ENCODE results near the gene FAM53A. TPM values are rescaled to one million over a fixed set of nuclear protein-coding genes. Genes with fewer than 3 reads are reported as not detected.

FAM53A gene
- total RNA-seq, 4 donors from 2014 or later: 1.2 to 18.4 (median 4.9) TPM

DNA sequence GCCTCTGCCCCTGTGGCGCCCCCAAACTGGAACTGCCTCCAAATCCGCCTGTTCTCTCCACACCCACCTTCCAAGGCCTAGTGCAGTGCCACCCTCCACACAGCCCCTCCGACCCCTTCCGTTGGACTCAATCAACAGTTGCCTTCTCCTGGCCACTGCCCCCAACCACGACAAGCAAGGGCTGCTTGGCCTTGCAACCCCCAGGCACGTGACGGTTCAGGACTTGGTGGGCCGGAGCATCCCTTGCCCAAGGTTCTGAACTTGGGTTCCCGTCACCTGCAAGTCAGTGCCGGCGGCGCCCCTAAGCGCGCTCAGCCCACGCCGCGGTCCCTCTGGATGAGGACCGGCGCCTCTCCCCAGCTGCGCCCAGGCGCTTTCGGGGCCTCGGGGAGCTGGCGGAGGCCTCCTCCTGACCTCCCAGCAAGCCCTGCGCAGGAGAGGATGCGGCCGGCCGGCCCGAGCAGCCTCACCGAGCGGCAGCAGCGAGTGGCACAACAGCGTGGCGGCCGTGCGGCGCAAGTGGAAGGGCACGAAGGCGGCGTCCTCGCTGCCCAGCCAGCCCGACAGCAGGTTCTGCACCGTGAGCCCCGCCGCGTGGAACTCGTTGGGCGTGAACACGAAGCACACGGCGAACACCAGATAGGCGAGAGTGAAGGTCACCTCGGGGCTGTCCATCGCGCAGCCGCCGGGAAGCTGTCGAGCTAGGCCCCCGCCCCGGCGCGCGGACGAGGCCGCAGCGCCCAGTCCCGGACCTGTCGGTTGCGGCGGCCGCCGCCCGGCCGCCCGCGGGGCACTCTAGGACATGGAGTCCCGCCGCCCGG is 36.3 kb upstream of the FAM53A start:
- Histone ChIP-seq H3K9me3 (no peaks in the 10 kb centered on the region), H3K4me1 (peaks cover 0 to 65% (median 25%) of the 10 kb centered on the region in 3 donors), H3K27me3 (no peaks in the 10 kb centered on the region), H3K27ac (peak overlapping the region; percentile 91 to 98 (median 92)), H3K4me3 (peak overlapping the region; percentile 53 to 89), H3K36me3 (peaks cover 0 to 46% of the 10 kb centered on the region in 2 donors)
- 0% methylated on average over 2 of the region's 79 CpGs; no CpG with 5 or more reads in 1 of the 2 donors for WGBS, 2 donors (ENCODE audit: low coverage in 1 of 2)
- no peak for TF ChIP-seq POLR2AphosphoS5 (IDR thresholded peaks at IDR 0.05)
- peak; percentile 40 to 60 for TF ChIP-seq POLR2A (IDR thresholded peaks at IDR 0.05)
- ATAC-seq: peak; percentile 28

DNA sequence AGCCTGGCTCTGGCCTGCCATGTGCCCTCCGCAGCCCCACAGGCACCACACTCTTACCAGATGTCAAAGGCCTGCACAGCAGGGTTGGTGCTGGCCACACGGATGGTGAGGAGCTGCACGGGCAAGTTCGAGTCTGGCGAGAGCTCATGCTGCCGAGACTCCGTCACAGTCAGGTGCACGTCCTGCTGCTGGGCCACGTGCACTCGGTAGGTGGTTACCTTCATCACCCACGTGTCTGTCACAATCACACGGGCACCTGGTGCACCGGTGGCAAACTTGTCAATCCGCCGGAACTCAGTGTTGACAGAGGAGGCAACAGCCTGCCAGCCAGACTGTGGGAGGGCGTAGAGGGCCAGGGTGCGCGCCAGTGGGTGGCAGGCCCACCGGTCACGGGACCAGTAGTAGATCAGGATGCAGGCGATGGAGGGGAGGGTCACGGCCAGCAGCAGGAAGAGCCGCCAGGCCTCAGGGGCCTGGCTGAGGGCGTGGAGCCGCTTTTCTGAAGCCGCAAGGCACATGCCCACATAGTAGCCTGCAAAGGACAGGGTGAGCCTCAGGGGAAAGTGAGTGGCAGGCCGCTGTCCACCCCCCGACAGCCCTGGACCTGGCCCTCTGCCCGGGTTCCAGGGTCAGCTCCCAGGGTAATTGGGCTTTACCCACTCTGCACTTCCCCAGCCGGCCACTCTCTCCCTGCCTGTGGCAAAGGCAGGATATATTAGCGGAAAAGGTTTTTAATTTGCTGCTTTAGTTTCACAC is 34.2 kb upstream of the FAM53A start:
- no peak overlapping the region for H3K4me3 ChIP-seq
- H3K4me1 ChIP-seq: peaks cover 0 to 86% (median 30%) of the 10 kb centered on the region in 3 donors
- H3K27me3 ChIP-seq: no peaks in the 10 kb centered on the region
- H3K27ac ChIP-seq: peak overlapping the region in 2 of 4 donors; percentile 12 to 24
- H3K9me3 ChIP-seq: no peaks in the 10 kb centered on the region
- no peak for TF ChIP-seq POLR2A (IDR thresholded peaks at IDR 0.05)
- no peak for TF ChIP-seq EP300 (IDR thresholded peaks at IDR 0.05)
- no peak for TF ChIP-seq POLR2AphosphoS5 (IDR thresholded peaks at IDR 0.05)
- TF ChIP-seq, protein P1, sequence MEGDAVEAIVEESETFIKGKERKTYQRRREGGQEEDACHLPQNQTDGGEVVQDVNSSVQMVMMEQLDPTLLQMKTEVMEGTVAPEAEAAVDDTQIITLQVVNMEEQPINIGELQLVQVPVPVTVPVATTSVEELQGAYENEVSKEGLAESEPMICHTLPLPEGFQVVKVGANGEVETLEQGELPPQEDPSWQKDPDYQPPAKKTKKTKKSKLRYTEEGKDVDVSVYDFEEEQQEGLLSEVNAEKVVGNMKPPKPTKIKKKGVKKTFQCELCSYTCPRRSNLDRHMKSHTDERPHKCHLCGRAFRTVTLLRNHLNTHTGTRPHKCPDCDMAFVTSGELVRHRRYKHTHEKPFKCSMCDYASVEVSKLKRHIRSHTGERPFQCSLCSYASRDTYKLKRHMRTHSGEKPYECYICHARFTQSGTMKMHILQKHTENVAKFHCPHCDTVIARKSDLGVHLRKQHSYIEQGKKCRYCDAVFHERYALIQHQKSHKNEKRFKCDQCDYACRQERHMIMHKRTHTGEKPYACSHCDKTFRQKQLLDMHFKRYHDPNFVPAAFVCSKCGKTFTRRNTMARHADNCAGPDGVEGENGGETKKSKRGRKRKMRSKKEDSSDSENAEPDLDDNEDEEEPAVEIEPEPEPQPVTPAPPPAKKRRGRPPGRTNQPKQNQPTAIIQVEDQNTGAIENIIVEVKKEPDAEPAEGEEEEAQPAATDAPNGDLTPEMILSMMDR (IDR thresholded peaks at IDR 0.05): no peak
- no peak for ATAC-seq
- WGBS, 2 donors (ENCODE audit: low coverage in 1 of 2): 38 to 100% methylated on average over 1 to 4 of the region's 31 CpGs
- H3K36me3 ChIP-seq: peaks cover 0 to 32% of the 10 kb centered on the region in 2 donors

DNA sequence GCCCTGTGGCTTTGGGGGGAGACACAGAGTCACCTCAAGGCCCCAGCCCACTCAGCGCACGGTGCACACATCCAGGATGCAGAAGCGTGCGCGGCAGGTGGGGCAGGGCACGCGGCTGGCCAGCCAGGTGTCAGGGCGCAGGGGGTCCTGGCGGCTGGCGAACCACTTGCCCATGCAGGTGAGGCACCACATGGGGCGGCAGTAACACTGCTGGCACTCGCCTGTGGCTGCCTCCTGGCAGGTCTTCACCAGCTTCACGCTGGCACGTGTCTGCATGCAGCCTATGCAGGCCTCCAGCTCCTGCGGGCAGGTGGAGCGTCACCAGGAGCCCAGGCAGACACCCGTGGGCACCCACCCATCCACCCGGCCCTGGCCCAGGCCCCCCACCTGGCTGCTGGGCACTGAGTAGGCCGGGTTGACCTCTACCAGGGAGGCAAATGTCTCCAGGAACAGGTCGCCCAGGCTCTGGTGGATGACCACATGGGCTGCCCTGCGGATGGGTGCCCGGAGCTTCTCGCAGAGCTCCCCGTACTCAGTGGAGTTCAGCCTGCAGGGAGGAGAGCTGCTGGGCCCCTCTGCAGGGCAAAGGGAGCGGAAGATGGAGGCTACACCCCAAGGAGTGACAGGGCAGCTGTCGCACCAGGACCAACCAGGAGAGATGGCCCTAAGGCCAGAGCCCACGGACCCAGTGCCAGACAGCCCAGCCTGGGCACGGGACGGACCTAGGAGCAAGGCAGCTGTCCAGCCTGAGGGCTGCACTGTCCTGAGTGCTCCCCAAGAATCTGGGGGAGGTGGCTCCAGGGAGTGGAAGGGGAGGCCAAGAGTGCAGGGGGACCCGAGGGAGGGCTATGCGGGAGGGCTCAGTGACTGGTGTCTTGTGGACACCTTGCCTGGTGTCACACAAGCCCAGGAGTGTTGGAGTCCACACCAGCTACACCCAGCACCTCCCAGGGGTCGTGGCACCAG is 33.3 kb upstream of the FAM53A start:
- no peaks in the 10 kb centered on the region for H3K27me3 ChIP-seq
- ATAC-seq: no peak
- H3K27ac ChIP-seq: peak overlapping the region in 1 of 4 donors; percentile 24
- peaks cover 0 to 32% of the 10 kb centered on the region in 2 donors for H3K36me3 ChIP-seq
- WGBS, 2 donors (ENCODE audit: low coverage in 1 of 2): 100% methylated on average over 3 of the region's 32 CpGs; no CpG with 5 or more reads in 1 of the 2 donors
- H3K4me3 ChIP-seq: no peak overlapping the region
- H3K4me1 ChIP-seq: peaks cover 0 to 89% (median 34%) of the 10 kb centered on the region in 3 donors
- H3K9me3 ChIP-seq: no peaks in the 10 kb centered on the region
- no peak for TF ChIP-seq POLR2AphosphoS5 (IDR thresholded peaks at IDR 0.05)
- TF ChIP-seq POLR2A (IDR thresholded peaks at IDR 0.05): no peak
- TF ChIP-seq, protein P1 (IDR thresholded peaks at IDR 0.05): no peak
- no peak for TF ChIP-seq EP300 (IDR thresholded peaks at IDR 0.05)

DNA sequence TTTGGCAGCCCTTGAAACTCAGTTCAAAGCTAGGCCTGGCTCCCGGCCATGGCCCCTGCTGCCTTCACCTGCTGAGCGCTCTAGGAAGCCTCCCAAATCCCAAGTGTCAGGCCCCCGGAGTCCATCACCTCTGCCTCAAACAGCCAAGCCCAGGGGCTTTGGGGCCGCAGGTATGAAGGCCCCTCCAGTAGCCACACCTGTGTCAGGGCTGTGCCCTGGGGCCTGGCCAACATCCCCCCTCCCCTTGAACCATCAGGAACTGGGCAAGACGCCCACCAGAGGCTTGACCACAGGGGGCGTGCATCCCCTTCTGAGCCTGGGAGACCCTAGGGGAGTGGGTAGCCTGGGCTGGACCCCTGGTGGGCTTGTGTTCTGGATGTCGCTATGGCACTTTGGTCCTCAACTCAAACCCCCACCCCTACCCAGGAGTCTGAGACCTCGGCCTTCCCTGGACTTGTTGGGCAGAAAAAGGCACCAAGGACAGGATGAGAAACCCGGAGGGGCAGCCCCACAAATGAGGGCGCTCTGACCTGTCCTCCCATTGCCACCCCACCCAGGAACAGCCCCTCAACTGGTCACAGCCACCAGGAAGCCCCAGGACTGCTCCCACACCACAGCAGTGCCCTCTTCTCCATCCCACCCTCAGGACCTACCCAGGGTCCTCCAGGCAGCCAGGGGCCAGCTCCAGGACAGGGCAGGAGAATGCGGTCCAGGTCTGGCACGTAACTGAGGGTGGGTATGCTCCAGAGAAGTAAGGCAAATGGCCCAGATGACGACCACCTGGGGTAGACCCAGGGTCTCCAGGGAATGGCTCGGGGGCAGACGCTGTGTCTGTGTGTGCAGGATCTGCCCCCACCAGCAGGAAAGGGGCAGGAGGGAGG is 32.2 kb upstream of the FAM53A start:
- Histone ChIP-seq H3K4me1 (peaks cover 0 to 80% (median 24%) of the 10 kb centered on the region in 3 donors), H3K27ac (peak overlapping the region in 3 of 4 donors; percentile 7 to 44 (median 31)), H3K4me3 (no peak overlapping the region), H3K9me3 (no peaks in the 10 kb centered on the region), H3K36me3 (peaks cover 0 to 32% of the 10 kb centered on the region in 2 donors), H3K27me3 (no peaks in the 10 kb centered on the region)
- 80% methylated on average over 1 of the region's 15 CpGs; no CpG with 5 or more reads in 1 of the 2 donors for WGBS, 2 donors (ENCODE audit: low coverage in 1 of 2)
- no peak for TF ChIP-seq EP300 (IDR thresholded peaks at IDR 0.05)
- TF ChIP-seq, protein P1 (IDR thresholded peaks at IDR 0.05): no peak
- TF ChIP-seq POLR2A (IDR thresholded peaks at IDR 0.05): no peak
- TF ChIP-seq POLR2AphosphoS5 (IDR thresholded peaks at IDR 0.05): no peak
- ATAC-seq: no peak

Data from gastroesophageal sphincter (tissue), 4 donors.